ENCODE measurements around the gene ZNF503.

ZNF503 gene

GRCh38 chr10:75400771-75401568, 594 bp downstream of the ZNF503 start:
- DNase-seq (ENCODE audit: low read depth) = no peak
- TF ChIP-seq CTCF (IDR thresholded peaks at IDR 0.05; ENCODE audit: low read depth, low read length, missing control alignments) = no peak
- H3K4me3 ChIP-seq (ENCODE audit: low read depth, low read length) = peak overlapping the region; percentile 40

- no peak for DNase-seq (ENCODE audit: low read depth)
- no peak overlapping the region; the same call in 1 of the 2 replicates for H3K4me3 ChIP-seq (ENCODE audit: low read depth, low read length)
- TF ChIP-seq CTCF (IDR thresholded peaks at IDR 0.05; ENCODE audit: low read depth, low read length, missing control alignments) = no peak
Measured at GRCh38 chr10:75400163-75400770, 1.3 kb downstream of the ZNF503 start.

- DNase-seq (ENCODE audit: low read depth) = no peak
- no peak overlapping the region for H3K4me3 ChIP-seq (ENCODE audit: low read depth, low read length)
- peak; percentile 32 for TF ChIP-seq CTCF (IDR thresholded peaks at IDR 0.05; ENCODE audit: low read depth, low read length, missing control alignments)
Measured at GRCh38 chr10:75399461-75400162, 2.0 kb downstream of the ZNF503 start.

- no peak for DNase-seq (ENCODE audit: low read depth)
Measured at GRCh38 chr10:75398692-75399460, 2.7 kb downstream of the ZNF503 start.

GRCh38 chr10:75398200-75398691, 3.3 kb downstream of the ZNF503 start:
- DNase-seq (ENCODE audit: low read depth) = no peak
- H3K4me3 ChIP-seq (ENCODE audit: low read depth, low read length) = no peak overlapping the region
- TF ChIP-seq CTCF (IDR thresholded peaks at IDR 0.05; ENCODE audit: low read depth, low read length, missing control alignments) = no peak

More at GRCh38 chr10:75398692-75399460, 2.7 kb downstream of the ZNF503 start:
- no peak overlapping the region for H3K4me3 ChIP-seq (ENCODE audit: low read depth, low read length)
- TF ChIP-seq CTCF (IDR thresholded peaks at IDR 0.05; ENCODE audit: low read depth, low read length, missing control alignments) = no peak

GRCh38 chr10:75397496-75398199, 3.9 kb downstream of the ZNF503 start:
- no peak overlapping the region for H3K4me3 ChIP-seq (ENCODE audit: low read depth, low read length)
- DNase-seq (ENCODE audit: low read depth) = no peak
- no peak for TF ChIP-seq CTCF (IDR thresholded peaks at IDR 0.05; ENCODE audit: low read depth, low read length, missing control alignments)
